SK-N-SH treated with all-trans-retinoic acid at 6 μM for 48 hours (cell line): Measurements from ENCODE around the gene CCDC78.

Experiments
- ARNTL ChIP-seq: fragments of 450-650 bp; formaldehyde crosslinking; IDR thresholded peaks from 2 replicates; pipeline ENCODE4 v1.5.0; 2020; ENCODE audit warnings: low read depth, mild to moderate bottlenecking, moderate library complexity, borderline replicate concordance
- BACH2 ChIP-seq: fragments of 250-450 bp; sonication (Bioruptor Pico); IDR thresholded peaks from 2 replicates; pipeline ENCODE4 v1.9.0; 2021; ENCODE audit warnings: mild to moderate bottlenecking, borderline replicate concordance
- CSDC2 ChIP-seq: fragments of 250-450 bp; sonication (Bioruptor Pico); IDR thresholded peaks from 2 replicates; pipeline ENCODE4 v1.5.0; 2020; ENCODE audit warnings: mild to moderate bottlenecking, moderate library complexity
- ZFP30 ChIP-seq: fragments of 450-650 bp; formaldehyde crosslinking; IDR thresholded peaks from 2 replicates; pipeline ENCODE4 v1.5.0; 2022; ENCODE audit warnings: mild to moderate bottlenecking, moderate library complexity
- TF ChIP-seq, protein P1 (sequence below): fragments of 250-450 bp; sonication (Bioruptor Pico); IDR thresholded peaks from 2 replicates; pipeline ENCODE4 v1.8.0; 2020; ENCODE audit warnings: mild to moderate bottlenecking, moderate library complexity, borderline replicate concordance
- TF ChIP-seq, protein P2 (sequence below): fragments of 250-450 bp; sonication (Bioruptor Pico); IDR thresholded peaks from 2 replicates; pipeline ENCODE4 v1.5.1; 2020; ENCODE audit warnings: low read depth, mild to moderate bottlenecking, moderate library complexity

DNA sequence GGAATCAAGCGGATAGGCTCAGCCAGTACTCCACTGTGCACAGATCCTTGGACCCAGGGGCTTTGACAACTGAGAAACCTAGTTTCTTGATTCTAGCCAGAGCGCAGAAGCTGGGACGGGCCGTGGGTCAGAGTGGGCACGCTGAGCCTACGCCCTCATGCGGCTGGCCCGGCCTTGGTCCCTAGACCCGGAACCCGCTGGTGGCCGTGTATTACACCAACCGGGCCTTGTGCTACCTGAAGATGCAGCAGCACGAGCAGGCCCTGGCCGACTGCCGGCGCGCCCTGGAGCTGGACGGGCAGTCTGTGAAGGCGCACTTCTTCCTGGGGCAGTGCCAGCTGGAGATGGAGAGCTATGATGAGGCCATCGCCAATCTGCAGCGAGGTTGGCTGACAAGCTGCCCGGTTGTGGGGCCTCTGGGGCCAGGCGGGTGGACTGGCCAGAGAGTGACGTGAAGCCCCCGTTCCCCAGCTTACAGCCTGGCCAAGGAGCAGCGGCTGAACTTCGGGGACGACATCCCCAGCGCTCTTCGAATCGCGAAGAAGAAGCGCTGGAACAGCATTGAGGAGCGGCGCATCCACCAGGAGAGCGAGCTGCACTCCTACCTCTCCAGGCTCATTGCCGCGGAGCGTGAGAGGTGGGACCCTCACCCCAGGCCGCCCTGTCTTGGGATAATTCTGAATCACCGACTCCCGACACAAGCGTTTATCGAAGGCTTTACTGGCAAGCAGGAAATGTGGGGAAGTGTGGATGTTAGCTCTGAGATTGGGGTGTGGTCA, 45.1 kb downstream of the CCDC78 start:
- TF ChIP-seq, protein P1, sequence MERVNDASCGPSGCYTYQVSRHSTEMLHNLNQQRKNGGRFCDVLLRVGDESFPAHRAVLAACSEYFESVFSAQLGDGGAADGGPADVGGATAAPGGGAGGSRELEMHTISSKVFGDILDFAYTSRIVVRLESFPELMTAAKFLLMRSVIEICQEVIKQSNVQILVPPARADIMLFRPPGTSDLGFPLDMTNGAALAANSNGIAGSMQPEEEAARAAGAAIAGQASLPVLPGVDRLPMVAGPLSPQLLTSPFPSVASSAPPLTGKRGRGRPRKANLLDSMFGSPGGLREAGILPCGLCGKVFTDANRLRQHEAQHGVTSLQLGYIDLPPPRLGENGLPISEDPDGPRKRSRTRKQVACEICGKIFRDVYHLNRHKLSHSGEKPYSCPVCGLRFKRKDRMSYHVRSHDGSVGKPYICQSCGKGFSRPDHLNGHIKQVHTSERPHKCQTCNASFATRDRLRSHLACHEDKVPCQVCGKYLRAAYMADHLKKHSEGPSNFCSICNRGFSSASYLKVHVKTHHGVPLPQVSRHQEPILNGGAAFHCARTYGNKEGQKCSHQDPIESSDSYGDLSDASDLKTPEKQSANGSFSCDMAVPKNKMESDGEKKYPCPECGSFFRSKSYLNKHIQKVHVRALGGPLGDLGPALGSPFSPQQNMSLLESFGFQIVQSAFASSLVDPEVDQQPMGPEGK, result no peak
- TF ChIP-seq ZFP30 (CRISPR knock-in tag) (no peak), ARNTL (CRISPR knock-in tag) (no peak), CSDC2 (no peak), BACH2 (CRISPR knock-in tag) (no peak)
- TF ChIP-seq, protein P2, sequence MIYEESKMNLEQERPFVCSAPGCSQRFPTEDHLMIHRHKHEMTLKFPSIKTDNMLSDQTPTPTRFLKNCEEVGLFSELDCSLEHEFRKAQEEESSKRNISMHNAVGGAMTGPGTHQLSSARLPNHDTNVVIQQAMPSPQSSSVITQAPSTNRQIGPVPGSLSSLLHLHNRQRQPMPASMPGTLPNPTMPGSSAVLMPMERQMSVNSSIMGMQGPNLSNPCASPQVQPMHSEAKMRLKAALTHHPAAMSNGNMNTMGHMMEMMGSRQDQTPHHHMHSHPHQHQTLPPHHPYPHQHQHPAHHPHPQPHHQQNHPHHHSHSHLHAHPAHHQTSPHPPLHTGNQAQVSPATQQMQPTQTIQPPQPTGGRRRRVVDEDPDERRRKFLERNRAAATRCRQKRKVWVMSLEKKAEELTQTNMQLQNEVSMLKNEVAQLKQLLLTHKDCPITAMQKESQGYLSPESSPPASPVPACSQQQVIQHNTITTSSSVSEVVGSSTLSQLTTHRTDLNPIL, result no peak
